GM18951 (cell line): ENCODE results near the gene MGAT3.

Source experiments
- POLR2A ChIP-seq: IDR thresholded peaks from 4 replicates; pipeline ENCODE4 v1.6.1; 2011; ENCODE audit warnings: mild to moderate bottlenecking; ENCODE audit not compliant: insufficient read length, insufficient read depth; ENCODE audit errors: extremely low read depth
- in situ Hi-C: fragments of 300-500 bp; cut with MboI; formaldehyde crosslinking; loops from one replicate; pipeline ENCODE4 v1.12.0; 2022; ENCODE audit warnings: low sequenced_read_pairs, mixed read lengths, inconsistent platforms; ENCODE audit not compliant: unreplicated experiment

Gene MGAT3

DNA sequence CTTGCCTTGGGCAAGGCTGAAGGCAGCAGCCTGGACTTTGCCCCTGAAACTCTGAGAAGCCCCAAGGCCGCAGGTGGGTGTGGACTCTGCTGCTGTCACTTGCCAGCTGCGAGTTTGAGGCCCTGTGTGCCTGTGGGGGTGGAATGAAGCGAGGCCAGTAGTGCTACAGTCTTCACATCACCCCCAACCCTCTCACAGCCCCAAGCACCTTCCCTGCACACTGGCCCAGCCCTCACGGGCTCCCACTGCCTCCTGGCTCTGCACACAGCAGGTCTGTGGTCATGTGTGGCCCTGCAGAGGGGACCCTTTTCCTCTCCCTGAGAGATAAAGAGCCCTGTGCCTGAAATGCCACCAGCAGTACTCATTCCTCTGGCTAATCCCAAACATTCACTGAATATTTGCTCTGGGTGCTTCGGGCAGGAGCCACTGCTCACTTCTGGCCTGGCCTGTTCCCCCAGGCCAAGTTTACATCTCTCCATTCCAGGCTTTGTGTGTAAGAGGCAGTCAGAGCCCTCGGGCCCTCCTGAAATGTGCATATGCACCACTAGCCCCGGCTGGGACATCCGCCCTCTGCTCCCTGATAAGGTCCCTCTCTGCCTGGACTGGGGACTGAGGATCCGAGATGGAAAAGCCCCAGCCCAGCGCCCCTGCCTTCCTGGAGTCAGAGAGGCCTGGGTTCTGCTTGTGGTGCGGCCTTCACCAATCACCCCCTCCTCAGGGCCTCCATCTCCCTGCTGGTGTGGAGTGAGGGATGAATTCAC is 17.7 kb downstream of the MGAT3 start:
- in situ Hi-C loops, result no loop called here
- no peak for TF ChIP-seq POLR2A

DNA sequence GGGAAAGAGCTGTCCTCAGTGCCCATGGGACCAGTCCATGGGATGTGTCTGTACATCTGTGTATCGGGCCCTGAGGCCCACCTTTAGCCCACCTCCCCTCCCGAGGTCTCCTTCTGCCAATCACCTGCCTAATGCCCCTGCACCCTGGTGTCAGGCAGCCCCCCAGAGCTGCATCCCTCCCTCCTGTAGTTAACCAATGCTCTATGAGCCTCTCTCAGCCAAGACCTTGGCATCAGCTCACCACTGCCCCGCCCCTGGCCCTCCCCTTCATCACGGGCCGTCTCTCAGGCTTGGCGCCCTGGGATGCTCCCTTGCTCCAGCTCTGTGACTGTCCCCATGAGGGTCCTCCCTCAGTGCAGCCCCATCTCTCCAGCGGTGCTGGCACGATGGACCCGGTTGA is 18.5 kb downstream of the MGAT3 start:
- no peak for TF ChIP-seq POLR2A
- in situ Hi-C loops, result no loop called here

- in situ Hi-C loops, result no loop called here
- no peak for TF ChIP-seq POLR2A
Observed at GRCh38 chr22:39475902-39476301, 19.1 kb downstream of the MGAT3 start.

DNA sequence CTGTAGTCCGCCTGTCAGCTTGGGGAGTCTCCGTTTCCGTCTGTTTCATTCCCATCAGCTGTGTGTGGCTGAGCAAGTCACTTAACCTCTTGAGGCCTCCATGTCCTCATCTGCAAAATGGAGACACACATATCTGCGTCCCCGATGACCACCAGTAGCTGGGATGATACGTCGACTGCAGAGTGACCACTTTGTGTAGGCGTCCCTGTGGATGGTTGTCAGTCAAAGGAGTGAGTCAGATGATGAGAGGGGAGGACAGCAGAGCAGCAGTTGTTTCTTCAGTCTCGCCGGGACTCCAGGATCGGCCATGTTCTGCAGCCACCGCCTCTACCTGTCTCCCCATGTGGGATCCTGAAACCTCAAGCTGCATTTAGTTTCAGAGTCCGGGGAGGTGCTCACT is 19.9 kb downstream of the MGAT3 start:
- in situ Hi-C loops, result no loop called here
- TF ChIP-seq POLR2A, result no peak

GRCh38 chr22:39477542-39477941 is 20.7 kb downstream of the MGAT3 start:
- in situ Hi-C loops, result no loop called here
- TF ChIP-seq POLR2A, result no peak

- no peak for TF ChIP-seq POLR2A
- in situ Hi-C loops, result no loop called here
Observed at GRCh38 chr22:39478441-39478850, 21.6 kb downstream of the MGAT3 start.

GRCh38 chr22:39479254-39479653 is 22.4 kb downstream of the MGAT3 start:
- TF ChIP-seq POLR2A, result no peak
- in situ Hi-C loops, result no loop called here

GRCh38 chr22:39480557-39480956 is 23.7 kb downstream of the MGAT3 start:
- in situ Hi-C loops, result no loop called here
- TF ChIP-seq POLR2A, result no peak

GRCh38 chr22:39481054-39481453 is 24.2 kb downstream of the MGAT3 start:
- no peak for TF ChIP-seq POLR2A
- in situ Hi-C loops, result no loop called here

- no peak for TF ChIP-seq POLR2A
- in situ Hi-C loops, result no loop called here
Observed at GRCh38 chr22:39481595-39481994, 24.8 kb downstream of the MGAT3 start.

- in situ Hi-C loops, result no loop called here
- TF ChIP-seq POLR2A, result no peak
Observed at GRCh38 chr22:39482768-39483167, 26.0 kb downstream of the MGAT3 start.

GRCh38 chr22:39486951-39487825 is 30.4 kb downstream of the MGAT3 start:
- TF ChIP-seq POLR2A, result no peak
- in situ Hi-C loops, result no loop called here

GRCh38 chr22:39487826-39488520 is 31.2 kb downstream of the MGAT3 start:
- in situ Hi-C loops, result no loop called here

More at GRCh38 chr22:39487826-39488520, 31.2 kb downstream of the MGAT3 start:
- no peak for TF ChIP-seq POLR2A
